K562 (cell line): ENCODE measurements around the gene SYK. TPM values are rescaled to one million over a fixed set of nuclear protein-coding genes. Genes with fewer than 3 reads are reported as not detected.
A peak's percentile ranks its signal among the peaks of the same experiment; 100 is the strongest.

Experiments used
- ARHGAP35 ChIP-seq: fragments of 450-650 bp; IDR thresholded peaks from 2 replicates; pipeline ENCODE4 v1.6.1; 2018; ENCODE audit not compliant: partially characterized antibody
- CREM ChIP-seq: IDR thresholded peaks from 2 replicates; pipeline ENCODE4 v1.6.1; 2014; ENCODE audit warnings: antibody characterized with exemption, low read depth
- CTBP1 ChIP-seq: fragments of 450-650 bp; IDR thresholded peaks from 2 replicates; pipeline ENCODE4 v1.6.1; 2016; ENCODE audit warnings: borderline replicate concordance
- CXXC5 ChIP-seq: fragments of 250-450 bp; sonication (Bioruptor Pico); IDR thresholded peaks from 2 replicates; pipeline ENCODE4 v1.8.0; 2022; ENCODE audit warnings: inconsistent platforms, mild to moderate bottlenecking, moderate library complexity
- FOSL1 ChIP-seq: fragments of 200-800 bp; sonication (Bioruptor generic); conservative IDR thresholded peaks from 2 replicates; pipeline ENCODE4 v1.6.1; 2016; ENCODE audit warnings: missing genetic modification characterization, missing compliant biosample characterization
- FOXP1 ChIP-seq: sonication (generic); formaldehyde crosslinking; IDR thresholded peaks from 2 replicates; pipeline ENCODE4 v1.8.0; 2022; ENCODE audit warnings: mild to moderate bottlenecking, missing genetic modification reagents
- MGA ChIP-seq: fragments of 450-650 bp; IDR thresholded peaks from 2 replicates; pipeline ENCODE4 v1.6.1; 2016; ENCODE audit warnings: mild to moderate bottlenecking, moderate library complexity
- MYC ChIP-seq, 2 experiments: fragments of 250-450 bp in 1 of 2; sonication (Bioruptor Pico) in 1 of 2; IDR thresholded peaks; 2 replicates each; pipeline versions ENCODE4 v1.5.1 to v1.6.1; 2012 to 2021; ENCODE audit warnings: low read depth in 2 of 2, borderline replicate concordance in 1 of 2, improper control_type of control experiment in 1 of 2, low read length in 1 of 2, mild to moderate bottlenecking in 1 of 2, moderate library complexity in 1 of 2
- PHF8 ChIP-seq: fragments of 200-600 bp; sonication (generic); IDR thresholded peaks from 2 replicates; pipeline ENCODE4 v1.6.1; 2012; ENCODE audit warnings: mixed run types, mild to moderate bottlenecking, inconsistent platforms, low read length, moderate library complexity, borderline replicate concordance
- RB1 ChIP-seq: fragments of 450-650 bp; IDR thresholded peaks from 2 replicates; pipeline ENCODE4 v1.6.1; 2017; ENCODE audit warnings: low read depth, mild to moderate bottlenecking
- RBFOX2 ChIP-seq: fragments of 200-400 bp; formaldehyde crosslinking; IDR thresholded peaks from 2 replicates; pipeline ENCODE4 v1.6.1; 2017; ENCODE audit warnings: low read depth, mild to moderate bottlenecking, low read length, moderate library complexity
- SREBF2 ChIP-seq: sonication (generic); formaldehyde crosslinking; IDR thresholded peaks from 2 replicates; pipeline ENCODE4 v1.4.0; 2020; ENCODE audit warnings: mild to moderate bottlenecking, missing genetic modification reagents
- TARDBP ChIP-seq: fragments of 450-650 bp; IDR thresholded peaks from 2 replicates; pipeline ENCODE4 v1.6.1; 2016
- ZNF347 ChIP-seq: fragments of 450-650 bp; formaldehyde crosslinking; IDR thresholded peaks from 2 replicates; pipeline ENCODE4 v1.4.0; 2020; ENCODE audit warnings: low read depth, mild to moderate bottlenecking, moderate library complexity
- polyA plus RNA-seq, 8 experiments: library from polyadenylated mRNA; depleted of rRNA in 4 of 8; stranded (reverse) in 5 of 8; unstranded in 3 of 8; fragments of >200 nt; fragmentation: Nextera tagmentation in 2 of 8; fragmentation: Illumina TruSeq in 1 of 8; extraction: Ambion mirVana in 2 of 8; extraction: Trizol in 1 of 8; gene quantifications; 2 replicates each; pipeline versions ENCODE4 v1.2.1 to v1.2.3, GENCODE V29; 2011 to 2014; ENCODE audit warnings: inconsistent platforms in 1 of 8, missing spikeins in 1 of 8
- total RNA-seq, 7 experiments: library from RNA; depleted of rRNA in 6 of 7; stranded (reverse); fragments of >200 nt in 6 of 7; fragmentation: Illumina TruSeq in 2 of 7; extraction: Trizol in 2 of 7; gene quantifications; 2 replicates each; pipeline versions ENCODE4 v1.2.1 to v1.2.3, GENCODE V29; 2011 to 2021; ENCODE audit warnings: low replicate concordance in 1 of 7
- TF ChIP-seq, protein P1 (sequence below): sonication (generic); formaldehyde crosslinking; IDR thresholded peaks from 2 replicates; pipeline ENCODE4 v1.8.1; 2023; ENCODE audit warnings: mild to moderate bottlenecking, missing genetic modification reagents

SYK gene
- total and polyA plus RNA-seq, 9 of the 15 experiments (the other 6 are each of a cell fraction or from before 2014, with no cell fraction given): 3.9 to 32.7 (median 16.7) TPM

GRCh38 chr9:90801241-90801972 is at the start of gene SYK (continued):
- TF ChIP-seq MGA (peak; percentile 72), ARHGAP35 (no peak), ZNF347 (no peak), SREBF2 (CRISPR knock-in tag) (no peak), FOSL1 (tag) (no peak), MYC (IDR thresholded peaks at IDR 0.05; ENCODE audit: low read depth, low read length) (peak; percentile 36; the same call in 1 of the 2 replicates), MYC (CRISPR knock-in tag; IDR thresholded peaks at IDR 0.05; ENCODE audit: borderline replicate concordance, low read depth) (no peak), CREM (peak; percentile 15; the same call in 1 of the 2 replicates), RBFOX2 (peak; percentile 89), FOXP1 (peak; percentile 39; the same call in 1 of the 2 replicates), PHF8 (peak; percentile 87; the same call in 1 of the 2 replicates), CTBP1 (peak; percentile 85), CXXC5 (CRISPR knock-in tag) (peak; percentile 79), TARDBP (no peak), RB1 (peak; percentile 81; the same call in 1 of the 2 replicates)
- TF ChIP-seq, protein P1, sequence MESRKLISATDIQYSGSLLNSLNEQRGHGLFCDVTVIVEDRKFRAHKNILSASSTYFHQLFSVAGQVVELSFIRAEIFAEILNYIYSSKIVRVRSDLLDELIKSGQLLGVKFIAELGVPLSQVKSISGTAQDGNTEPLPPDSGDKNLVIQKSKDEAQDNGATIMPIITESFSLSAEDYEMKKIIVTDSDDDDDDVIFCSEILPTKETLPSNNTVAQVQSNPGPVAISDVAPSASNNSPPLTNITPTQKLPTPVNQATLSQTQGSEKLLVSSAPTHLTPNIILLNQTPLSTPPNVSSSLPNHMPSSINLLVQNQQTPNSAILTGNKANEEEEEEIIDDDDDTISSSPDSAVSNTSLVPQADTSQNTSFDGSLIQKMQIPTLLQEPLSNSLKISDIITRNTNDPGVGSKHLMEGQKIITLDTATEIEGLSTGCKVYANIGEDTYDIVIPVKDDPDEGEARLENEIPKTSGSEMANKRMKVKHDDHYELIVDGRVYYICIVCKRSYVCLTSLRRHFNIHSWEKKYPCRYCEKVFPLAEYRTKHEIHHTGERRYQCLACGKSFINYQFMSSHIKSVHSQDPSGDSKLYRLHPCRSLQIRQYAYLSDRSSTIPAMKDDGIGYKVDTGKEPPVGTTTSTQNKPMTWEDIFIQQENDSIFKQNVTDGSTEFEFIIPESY: peak; percentile 35; the same call in 1 of the 2 replicates
